ENCODE results near the gene RAB3C. TPM values are rescaled to one million over a fixed set of nuclear protein-coding genes. Genes with fewer than 3 reads are reported as not detected.

Gene RAB3C
- total and polyA plus RNA-seq, 2 experiments from 2014 or later = 15.0 to 30.6 TPM

DNA sequence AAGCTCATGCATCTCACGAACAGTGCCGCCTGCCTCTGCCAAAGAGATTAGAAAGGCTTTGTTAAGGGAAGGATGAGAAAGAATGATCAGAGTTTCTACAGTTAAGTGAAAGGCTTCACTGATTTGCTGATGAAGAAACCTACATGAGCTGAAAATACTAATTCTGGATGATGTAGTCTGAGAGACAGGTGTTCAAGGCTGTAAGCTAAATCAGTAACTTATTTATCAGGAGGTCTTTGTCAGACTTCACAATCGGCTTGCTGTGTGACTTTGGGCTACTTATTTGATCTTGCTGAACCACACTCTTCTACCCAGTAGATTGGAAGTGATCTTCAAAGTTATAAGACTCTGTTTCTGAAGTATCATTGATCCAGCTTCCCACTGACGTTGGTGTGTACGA, 264.2 kb downstream of the RAB3C start (continued):
- TF ChIP-seq, protein P1, sequence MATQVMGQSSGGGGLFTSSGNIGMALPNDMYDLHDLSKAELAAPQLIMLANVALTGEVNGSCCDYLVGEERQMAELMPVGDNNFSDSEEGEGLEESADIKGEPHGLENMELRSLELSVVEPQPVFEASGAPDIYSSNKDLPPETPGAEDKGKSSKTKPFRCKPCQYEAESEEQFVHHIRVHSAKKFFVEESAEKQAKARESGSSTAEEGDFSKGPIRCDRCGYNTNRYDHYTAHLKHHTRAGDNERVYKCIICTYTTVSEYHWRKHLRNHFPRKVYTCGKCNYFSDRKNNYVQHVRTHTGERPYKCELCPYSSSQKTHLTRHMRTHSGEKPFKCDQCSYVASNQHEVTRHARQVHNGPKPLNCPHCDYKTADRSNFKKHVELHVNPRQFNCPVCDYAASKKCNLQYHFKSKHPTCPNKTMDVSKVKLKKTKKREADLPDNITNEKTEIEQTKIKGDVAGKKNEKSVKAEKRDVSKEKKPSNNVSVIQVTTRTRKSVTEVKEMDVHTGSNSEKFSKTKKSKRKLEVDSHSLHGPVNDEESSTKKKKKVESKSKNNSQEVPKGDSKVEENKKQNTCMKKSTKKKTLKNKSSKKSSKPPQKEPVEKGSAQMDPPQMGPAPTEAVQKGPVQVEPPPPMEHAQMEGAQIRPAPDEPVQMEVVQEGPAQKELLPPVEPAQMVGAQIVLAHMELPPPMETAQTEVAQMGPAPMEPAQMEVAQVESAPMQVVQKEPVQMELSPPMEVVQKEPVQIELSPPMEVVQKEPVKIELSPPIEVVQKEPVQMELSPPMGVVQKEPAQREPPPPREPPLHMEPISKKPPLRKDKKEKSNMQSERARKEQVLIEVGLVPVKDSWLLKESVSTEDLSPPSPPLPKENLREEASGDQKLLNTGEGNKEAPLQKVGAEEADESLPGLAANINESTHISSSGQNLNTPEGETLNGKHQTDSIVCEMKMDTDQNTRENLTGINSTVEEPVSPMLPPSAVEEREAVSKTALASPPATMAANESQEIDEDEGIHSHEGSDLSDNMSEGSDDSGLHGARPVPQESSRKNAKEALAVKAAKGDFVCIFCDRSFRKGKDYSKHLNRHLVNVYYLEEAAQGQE (IDR thresholded peaks at IDR 0.05; ENCODE audit: unreplicated experiment) = no peak
- TF ChIP-seq ZNF114 (CRISPR knock-in tag; IDR thresholded peaks at IDR 0.05) = no peak
- no peak for TF ChIP-seq NANOG (IDR thresholded peaks at IDR 0.05; ENCODE audit: borderline replicate concordance)
- no peak for TF ChIP-seq CREB1 (CRISPR knock-in tag; IDR thresholded peaks at IDR 0.05; ENCODE audit: low read depth)
- no peak for TF ChIP-seq EZH2 (IDR thresholded peaks at IDR 0.05; ENCODE audit: low read depth, unreplicated experiment)

DNA sequence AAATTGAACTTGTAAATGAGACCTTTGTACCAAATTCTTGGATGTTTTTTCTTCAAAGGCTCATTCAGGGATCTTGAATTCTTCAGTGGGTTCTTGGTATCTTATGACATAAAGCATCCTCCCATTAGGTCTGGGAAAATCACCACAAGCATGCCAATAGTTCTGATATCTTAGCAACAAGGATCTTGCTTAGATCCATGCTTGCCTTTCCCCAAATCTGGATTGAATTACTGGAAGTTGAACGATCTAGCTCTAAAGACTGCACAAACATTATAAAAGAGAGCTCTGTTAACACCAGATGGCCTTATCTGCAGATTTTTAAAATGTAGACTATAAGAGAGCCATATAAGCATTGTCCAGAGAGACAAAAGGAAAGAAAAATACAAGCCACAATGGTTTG, 266.3 kb downstream of the RAB3C start:
- H4K20me1 ChIP-seq (replicated peaks; ENCODE audit: insufficient read depth) = no peaks in the 10 kb centered on the region
- H3K27me3 ChIP-seq (ENCODE audit: insufficient read depth) = no peaks in the 10 kb centered on the region
- DNase-seq (ENCODE audit: low spot score) (no peak), ATAC-seq (no peak)
- H3K9me3 Mint-ChIP-seq = no peaks in the 10 kb centered on the region
- H3K36me3 Mint-ChIP-seq (ENCODE audit: low read depth) = no peaks in the 10 kb centered on the region
- no peaks in the 10 kb centered on the region for H3K36me3 ChIP-seq (ENCODE audit: insufficient read depth)
- no peaks in the 10 kb centered on the region for H3F3A ChIP-seq (replicated peaks; ENCODE audit: low read depth)
- H3K4me1 ChIP-seq (ENCODE audit: insufficient read depth) = no peaks in the 10 kb centered on the region
- no peaks in the 10 kb centered on the region for H3K9me2 ChIP-seq (ENCODE audit: insufficient read depth)
- no peak overlapping the region for H2AFZ ChIP-seq
- H3K4me3 ChIP-seq = no peak overlapping the region
- H3K27ac Mint-ChIP-seq = no peak overlapping the region
- H3K79me2 ChIP-seq (replicated peaks; ENCODE audit: insufficient read depth) = no peaks in the 10 kb centered on the region
- no peak overlapping the region for H3K27ac ChIP-seq (ENCODE audit: low read depth)
- H3K4me3 Mint-ChIP-seq = no peak overlapping the region
- H3K4me2 ChIP-seq = no peak overlapping the region
- no peaks in the 10 kb centered on the region for H3K27me3 Mint-ChIP-seq (ENCODE audit: insufficient read depth, low read depth, poor library complexity)
- peaks cover 11% of the 10 kb centered on the region; the same call in 2 of the 3 replicates for H3K4me1 Mint-ChIP-seq
- TF ChIP-seq POLR2AphosphoS5 (IDR thresholded peaks at IDR 0.05; ENCODE audit: low read depth) = no peak
- no peak for TF ChIP-seq JUNB (IDR thresholded peaks at IDR 0.05; ENCODE audit: unreplicated experiment)
- no peak for TF ChIP-seq EZH2 (IDR thresholded peaks at IDR 0.05; ENCODE audit: low read depth, unreplicated experiment)
- TF ChIP-seq, protein P2, sequence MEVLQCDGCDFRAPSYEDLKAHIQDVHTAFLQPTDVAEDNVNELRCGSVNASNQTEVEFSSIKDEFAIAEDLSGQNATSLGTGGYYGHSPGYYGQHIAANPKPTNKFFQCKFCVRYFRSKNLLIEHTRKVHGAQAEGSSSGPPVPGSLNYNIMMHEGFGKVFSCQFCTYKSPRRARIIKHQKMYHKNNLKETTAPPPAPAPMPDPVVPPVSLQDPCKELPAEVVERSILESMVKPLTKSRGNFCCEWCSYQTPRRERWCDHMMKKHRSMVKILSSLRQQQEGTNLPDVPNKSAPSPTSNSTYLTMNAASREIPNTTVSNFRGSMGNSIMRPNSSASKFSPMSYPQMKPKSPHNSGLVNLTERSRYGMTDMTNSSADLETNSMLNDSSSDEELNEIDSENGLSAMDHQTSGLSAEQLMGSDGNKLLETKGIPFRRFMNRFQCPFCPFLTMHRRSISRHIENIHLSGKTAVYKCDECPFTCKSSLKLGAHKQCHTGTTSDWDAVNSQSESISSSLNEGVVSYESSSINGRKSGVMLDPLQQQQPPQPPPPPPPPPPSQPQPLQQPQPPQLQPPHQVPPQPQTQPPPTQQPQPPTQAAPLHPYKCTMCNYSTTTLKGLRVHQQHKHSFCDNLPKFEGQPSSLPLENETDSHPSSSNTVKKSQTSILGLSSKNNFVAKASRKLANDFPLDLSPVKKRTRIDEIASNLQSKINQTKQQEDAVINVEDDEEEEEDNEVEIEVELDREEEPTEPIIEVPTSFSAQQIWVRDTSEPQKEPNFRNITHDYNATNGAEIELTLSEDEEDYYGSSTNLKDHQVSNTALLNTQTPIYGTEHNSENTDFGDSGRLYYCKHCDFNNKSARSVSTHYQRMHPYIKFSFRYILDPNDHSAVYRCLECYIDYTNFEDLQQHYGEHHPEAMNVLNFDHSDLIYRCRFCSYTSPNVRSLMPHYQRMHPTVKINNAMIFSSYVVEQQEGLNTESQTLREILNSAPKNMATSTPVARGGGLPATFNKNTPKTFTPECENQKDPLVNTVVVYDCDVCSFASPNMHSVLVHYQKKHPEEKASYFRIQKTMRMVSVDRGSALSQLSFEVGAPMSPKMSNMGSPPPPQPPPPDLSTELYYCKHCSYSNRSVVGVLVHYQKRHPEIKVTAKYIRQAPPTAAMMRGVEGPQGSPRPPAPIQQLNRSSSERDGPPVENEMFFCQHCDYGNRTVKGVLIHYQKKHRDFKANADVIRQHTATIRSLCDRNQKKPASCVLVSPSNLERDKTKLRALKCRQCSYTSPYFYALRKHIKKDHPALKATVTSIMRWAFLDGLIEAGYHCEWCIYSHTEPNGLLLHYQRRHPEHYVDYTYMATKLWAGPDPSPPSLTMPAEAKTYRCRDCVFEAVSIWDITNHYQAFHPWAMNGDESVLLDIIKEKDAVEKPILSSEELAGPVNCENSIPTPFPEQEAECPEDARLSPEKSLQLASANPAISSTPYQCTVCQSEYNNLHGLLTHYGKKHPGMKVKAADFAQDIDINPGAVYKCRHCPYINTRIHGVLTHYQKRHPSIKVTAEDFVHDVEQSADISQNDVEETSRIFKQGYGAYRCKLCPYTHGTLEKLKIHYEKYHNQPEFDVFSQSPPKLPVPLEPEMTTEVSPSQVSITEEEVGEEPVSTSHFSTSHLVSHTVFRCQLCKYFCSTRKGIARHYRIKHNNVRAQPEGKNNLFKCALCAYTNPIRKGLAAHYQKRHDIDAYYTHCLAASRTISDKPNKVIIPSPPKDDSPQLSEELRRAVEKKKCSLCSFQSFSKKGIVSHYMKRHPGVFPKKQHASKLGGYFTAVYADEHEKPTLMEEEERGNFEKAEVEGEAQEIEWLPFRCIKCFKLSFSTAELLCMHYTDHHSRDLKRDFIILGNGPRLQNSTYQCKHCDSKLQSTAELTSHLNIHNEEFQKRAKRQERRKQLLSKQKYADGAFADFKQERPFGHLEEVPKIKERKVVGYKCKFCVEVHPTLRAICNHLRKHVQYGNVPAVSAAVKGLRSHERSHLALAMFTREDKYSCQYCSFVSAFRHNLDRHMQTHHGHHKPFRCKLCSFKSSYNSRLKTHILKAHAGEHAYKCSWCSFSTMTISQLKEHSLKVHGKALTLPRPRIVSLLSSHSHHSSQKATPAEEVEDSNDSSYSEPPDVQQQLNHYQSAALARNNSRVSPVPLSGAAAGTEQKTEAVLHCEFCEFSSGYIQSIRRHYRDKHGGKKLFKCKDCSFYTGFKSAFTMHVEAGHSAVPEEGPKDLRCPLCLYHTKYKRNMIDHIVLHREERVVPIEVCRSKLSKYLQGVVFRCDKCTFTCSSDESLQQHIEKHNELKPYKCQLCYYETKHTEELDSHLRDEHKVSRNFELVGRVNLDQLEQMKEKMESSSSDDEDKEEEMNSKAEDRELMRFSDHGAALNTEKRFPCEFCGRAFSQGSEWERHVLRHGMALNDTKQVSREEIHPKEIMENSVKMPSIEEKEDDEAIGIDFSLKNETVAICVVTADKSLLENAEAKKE (CRISPR knock-in tag; IDR thresholded peaks at IDR 0.05) = no peak
- TF ChIP-seq CREB1 (CRISPR knock-in tag; IDR thresholded peaks at IDR 0.05; ENCODE audit: low read depth) = no peak
- TF ChIP-seq, protein P1 (IDR thresholded peaks at IDR 0.05; ENCODE audit: unreplicated experiment) = no peak
